Muscle layer of duodenum (tissue), 2 donors: Measurements from ENCODE around the gene RPS6KA4.

ENCODE experiments used
- H3K27ac ChIP-seq: one replicate; pipeline ENCODE4 v1.7.0; 2013; ENCODE audit warnings: mild to moderate bottlenecking, low read length
- H3K27me3 ChIP-seq: one replicate; pipeline ENCODE4 v1.7.0; 2013; ENCODE audit warnings: low read depth, mild to moderate bottlenecking, control low read depth, low read length
- H3K36me3 ChIP-seq, 2 donors: one replicate each; pipeline ENCODE4 v1.7.0; 2013; ENCODE audit warnings: low read length in 2 of 2, control low read depth in 1 of 2, mild to moderate bottlenecking in 1 of 2; ENCODE audit not compliant: insufficient read depth in 2 of 2, control insufficient read depth in 1 of 2
- H3K4me1 ChIP-seq, 2 donors: one replicate each; pipeline ENCODE4 v1.7.0; 2013; ENCODE audit warnings: low read length in 2 of 2, mild to moderate bottlenecking in 2 of 2, control low read depth in 1 of 2, moderate library complexity in 1 of 2; ENCODE audit not compliant: insufficient read depth in 2 of 2, control insufficient read depth in 1 of 2
- H3K4me3 ChIP-seq, 2 donors: one replicate each; pipeline ENCODE4 v1.7.0; 2013; ENCODE audit warnings: low read length in 2 of 2, low read depth in 1 of 2, mild to moderate bottlenecking in 1 of 2
- H3K9me3 ChIP-seq, 2 donors: one replicate each; pipeline ENCODE4 v1.7.0; 2013; ENCODE audit warnings: low read length in 2 of 2, control low read depth in 1 of 2, mild to moderate bottlenecking in 1 of 2; ENCODE audit not compliant: control insufficient read depth in 1 of 2
- donor health status: healthy.

Gene RPS6KA4

GRCh38 chr11:64360448-64360921 lies 1.5 kb downstream of the RPS6KA4 start:
- Histone ChIP-seq H3K27ac (no peak overlapping the region), H3K27me3 (no peaks in the 10 kb centered on the region), H3K36me3 (peaks cover 19 to 35% of the 10 kb centered on the region in 2 donors), H3K4me1 (peaks cover 7 to 32% of the 10 kb centered on the region in 2 donors), H3K4me3 (peak overlapping the region in 1 of 2 donors; percentile 94), H3K9me3 (no peaks in the 10 kb centered on the region)

- no peaks in the 10 kb centered on the region for H3K27me3 ChIP-seq
- no peak overlapping the region for H3K27ac ChIP-seq
- peaks cover 24 to 47% of the 10 kb centered on the region in 2 donors for H3K36me3 ChIP-seq
- H3K4me3 ChIP-seq: no peak overlapping the region
- peaks cover 7 to 29% of the 10 kb centered on the region in 2 donors for H3K4me1 ChIP-seq
- H3K9me3 ChIP-seq: no peaks in the 10 kb centered on the region
Measured at GRCh38 chr11:64361659-64362058, 2.7 kb downstream of the RPS6KA4 start.

GRCh38 chr11:64362339-64362738 lies 3.4 kb downstream of the RPS6KA4 start:
- Histone ChIP-seq H3K27ac (no peak overlapping the region), H3K9me3 (no peaks in the 10 kb centered on the region), H3K27me3 (no peaks in the 10 kb centered on the region), H3K4me3 (no peak overlapping the region), H3K36me3 (peaks cover 26 to 50% of the 10 kb centered on the region in 2 donors), H3K4me1 (peaks cover 7 to 29% of the 10 kb centered on the region in 2 donors)

GRCh38 chr11:64364435-64364834 lies 5.5 kb downstream of the RPS6KA4 start:
- peaks cover 26 to 70% of the 10 kb centered on the region in 2 donors for H3K36me3 ChIP-seq
- H3K9me3 ChIP-seq: no peaks in the 10 kb centered on the region

GRCh38 chr11:64364911-64365310 lies 5.9 kb downstream of the RPS6KA4 start:
- peaks cover 0 to 8% of the 10 kb centered on the region in 2 donors for H3K4me1 ChIP-seq
- no peaks in the 10 kb centered on the region for H3K9me3 ChIP-seq
- no peak overlapping the region for H3K27ac ChIP-seq
- H3K27me3 ChIP-seq: no peaks in the 10 kb centered on the region
- H3K4me3 ChIP-seq: no peak overlapping the region
- peaks cover 26 to 75% of the 10 kb centered on the region in 2 donors for H3K36me3 ChIP-seq

More at GRCh38 chr11:64364435-64364834, 5.5 kb downstream of the RPS6KA4 start:
- H3K4me1 ChIP-seq: peaks cover 2 to 13% of the 10 kb centered on the region in 2 donors
- no peak overlapping the region for H3K4me3 ChIP-seq
- H3K27me3 ChIP-seq: no peaks in the 10 kb centered on the region
- no peak overlapping the region for H3K27ac ChIP-seq

- Histone ChIP-seq H3K36me3 (peaks cover 26 to 81% of the 10 kb centered on the region in 2 donors), H3K4me3 (no peak overlapping the region)
Measured at GRCh38 chr11:64366751-64367150, 7.8 kb downstream of the RPS6KA4 start.

GRCh38 chr11:64367931-64368672 lies 9.1 kb downstream of the RPS6KA4 start:
- no peaks in the 10 kb centered on the region for H3K9me3 ChIP-seq
- peaks cover 15 to 76% of the 10 kb centered on the region in 2 donors for H3K36me3 ChIP-seq

More at GRCh38 chr11:64366751-64367150, 7.8 kb downstream of the RPS6KA4 start:
- H3K9me3 ChIP-seq: no peaks in the 10 kb centered on the region
- H3K4me1 ChIP-seq: no peaks in the 10 kb centered on the region
- H3K27me3 ChIP-seq: no peaks in the 10 kb centered on the region
- no peak overlapping the region for H3K27ac ChIP-seq

GRCh38 chr11:64368673-64369074 lies 9.7 kb downstream of the RPS6KA4 start:
- H3K4me1 ChIP-seq: no peaks in the 10 kb centered on the region
- no peaks in the 10 kb centered on the region for H3K9me3 ChIP-seq
- H3K36me3 ChIP-seq: peaks cover 12 to 70% of the 10 kb centered on the region in 2 donors
- no peaks in the 10 kb centered on the region for H3K27me3 ChIP-seq
- H3K27ac ChIP-seq: no peak overlapping the region
- no peak overlapping the region for H3K4me3 ChIP-seq

More at GRCh38 chr11:64367931-64368672, 9.1 kb downstream of the RPS6KA4 start:
- no peak overlapping the region for H3K4me3 ChIP-seq
- no peaks in the 10 kb centered on the region for H3K27me3 ChIP-seq
- no peaks in the 10 kb centered on the region for H3K4me1 ChIP-seq
- H3K27ac ChIP-seq: no peak overlapping the region

- H3K27me3 ChIP-seq: no peaks in the 10 kb centered on the region
- H3K4me1 ChIP-seq: no peaks in the 10 kb centered on the region
- H3K36me3 ChIP-seq: peaks cover 12 to 63% of the 10 kb centered on the region in 2 donors
- no peaks in the 10 kb centered on the region for H3K9me3 ChIP-seq
- H3K27ac ChIP-seq: no peak overlapping the region
- H3K4me3 ChIP-seq: no peak overlapping the region
Measured at GRCh38 chr11:64369440-64370421, 10.8 kb downstream of the RPS6KA4 start.

- no peak overlapping the region for H3K4me3 ChIP-seq
- H3K27me3 ChIP-seq: no peaks in the 10 kb centered on the region
- peaks cover 7 to 50% of the 10 kb centered on the region in 2 donors for H3K36me3 ChIP-seq
- H3K9me3 ChIP-seq: no peaks in the 10 kb centered on the region
- no peak overlapping the region for H3K27ac ChIP-seq
- no peaks in the 10 kb centered on the region for H3K4me1 ChIP-seq
Measured at GRCh38 chr11:64371201-64371600, 12.2 kb downstream of the RPS6KA4 start.

GRCh38 chr11:64372021-64372420 lies 13.1 kb downstream of the RPS6KA4 start:
- Histone ChIP-seq H3K4me1 (no peaks in the 10 kb centered on the region), H3K27me3 (no peaks in the 10 kb centered on the region), H3K36me3 (peaks cover 0 to 43% of the 10 kb centered on the region in 2 donors), H3K27ac (no peak overlapping the region), H3K4me3 (no peak overlapping the region), H3K9me3 (no peaks in the 10 kb centered on the region)
